GM12878 (cell line): ENCODE measurements around the gene IGSF1.

Experiments
- ATF7 ChIP-seq: fragments of 450-650 bp; IDR thresholded peaks from 2 replicates; pipeline ENCODE4 v1.6.1; 2016; ENCODE audit warnings: low read depth, mild to moderate bottlenecking
- BRCA1 ChIP-seq: IDR thresholded peaks from 2 replicates; pipeline ENCODE4 v1.6.1; 2011; ENCODE audit warnings: low read depth, low read length, improper control_type of control experiment
- CBX5 ChIP-seq: sonication (generic); IDR thresholded peaks from 2 replicates; pipeline ENCODE4 v1.6.1; 2016; ENCODE audit warnings: low read depth, moderate library complexity, mild to moderate bottlenecking, inconsistent platforms
- CHD2 ChIP-seq: IDR thresholded peaks from 2 replicates; pipeline ENCODE4 v1.6.1; 2011; ENCODE audit warnings: low read depth, low read length, improper control_type of control experiment, borderline replicate concordance
- CHD4 ChIP-seq: fragments of 200-600 bp; sonication (generic); IDR thresholded peaks from 2 replicates; pipeline ENCODE4 v1.6.1; 2016; ENCODE audit warnings: mild to moderate bottlenecking
- CTCF ChIP-seq, 3 experiments: IDR thresholded peaks in 2 of 3; conservative IDR thresholded peaks in 1 of 3; 2 replicates each; pipeline ENCODE4 v1.5.1; 2011; ENCODE audit warnings: low read depth in 3 of 3, low read length in 3 of 3, mild to moderate bottlenecking in 3 of 3, control low read depth in 2 of 3, moderate library complexity in 2 of 3, inconsistent platforms in 1 of 3, mixed read lengths in 1 of 3; ENCODE audit not compliant: control insufficient read depth in 2 of 3, insufficient read depth in 1 of 3; ENCODE audit errors: extremely low read depth in 1 of 3
- EGR1 ChIP-seq, 2 experiments: IDR thresholded peaks; 1 replicate in 1 of 2; 2 replicates in 1 of 2; pipeline ENCODE4 v1.6.1; 2011 to 2012; ENCODE audit warnings: low read depth in 2 of 2, low read length in 2 of 2, borderline replicate concordance in 1 of 2, mild to moderate bottlenecking in 1 of 2, moderate library complexity in 1 of 2
- KLF5 ChIP-seq: fragments of 450-650 bp; IDR thresholded peaks from 2 replicates; pipeline ENCODE4 v1.6.1; 2014; ENCODE audit warnings: mild to moderate bottlenecking; ENCODE audit not compliant: partially characterized antibody
- MXI1 ChIP-seq: fragments of 150-350 bp; IDR thresholded peaks from 2 replicates; pipeline ENCODE4 v1.6.1; 2011; ENCODE audit warnings: low read depth, mild to moderate bottlenecking, inconsistent platforms, low read length, improper control_type of control experiment
- NRF1 ChIP-seq: conservative IDR thresholded peaks from 2 replicates; pipeline ENCODE4 v1.6.1; 2011; ENCODE audit warnings: mild to moderate bottlenecking, low read depth, low read length, improper control_type of control experiment
- POLR2A ChIP-seq: IDR thresholded peaks from 2 replicates; pipeline ENCODE4 v1.6.1; 2011; ENCODE audit warnings: low read depth, mild to moderate bottlenecking, low read length
- REST ChIP-seq: IDR thresholded peaks from 2 replicates; pipeline ENCODE4 v1.6.1; 2012; ENCODE audit warnings: mild to moderate bottlenecking, low read depth, low read length
- TCF3 ChIP-seq: IDR thresholded peaks from 2 replicates; pipeline ENCODE4 v1.6.1; 2012; ENCODE audit warnings: low read depth, mild to moderate bottlenecking, low read length, borderline replicate concordance; ENCODE audit not compliant: insufficient read depth
- WRNIP1 ChIP-seq: IDR thresholded peaks from 2 replicates; pipeline ENCODE4 v1.6.1; 2011; ENCODE audit warnings: low read depth, low read length, improper control_type of control experiment, borderline replicate concordance

GRCh38 chrX:131264665-131265064 lies 24.4 kb downstream of the IGSF1 start:
- TF ChIP-seq ATF7 = no peak
- no peak for TF ChIP-seq NRF1
- no peak for TF ChIP-seq POLR2A
- no peak for TF ChIP-seq MXI1
- TF ChIP-seq EGR1 (IDR thresholded peaks at IDR 0.05; ENCODE audit: borderline replicate concordance in 1 of 2, low read depth in 2 of 2, low read length in 2 of 2) = no peak
- TF ChIP-seq CHD4 = no peak
- no peak for TF ChIP-seq REST
- TF ChIP-seq CBX5 = no peak
- TF ChIP-seq CTCF (IDR thresholded peaks at IDR 0.05 in 2 of 3, conservative IDR thresholded peaks at IDR 0.05 in 1 of 3; ENCODE audit: control insufficient read depth in 2 of 3, extremely low read depth in 1 of 3, insufficient read depth in 1 of 3, low read depth in 3 of 3, low read length in 3 of 3) = no peak
- TF ChIP-seq BRCA1 = no peak
- no peak for TF ChIP-seq KLF5
- no peak for TF ChIP-seq CHD2
- no peak for TF ChIP-seq TCF3
- TF ChIP-seq WRNIP1 = no peak
